BLaER1 treated with 17β-estradiol and CSF1 and Interleukin-3, amounts not matched to agents 10 nM and 100 nM (cell line): ENCODE results near the gene NFATC4.
"Not testable (repeated sequence)": the region's sequence is repeated elsewhere in the genome, so short reads cannot be mapped to it uniquely, and the experiment has no call there.

ENCODE experiments used
- H3K27ac ChIP-seq, 11 experiments: shearing (Covaris generic); formaldehyde crosslinking; 2 replicates each; pipeline ENCODE4 v1.8.1; 2022
- H3K27me3 ChIP-seq, 11 experiments: shearing (Covaris generic); formaldehyde crosslinking; 2 replicates each; pipeline ENCODE4 v1.8.1; 2022
- H3K36me3 ChIP-seq, 11 experiments: shearing (Covaris generic); formaldehyde crosslinking; 2 replicates each; pipeline ENCODE4 v1.8.1; 2022
- H3K4me1 ChIP-seq, 10 experiments: shearing (Covaris generic); formaldehyde crosslinking; 2 replicates each; pipeline ENCODE4 v1.8.1; 2022
- H3K4me2 ChIP-seq, 11 experiments: shearing (Covaris generic); formaldehyde crosslinking; 2 replicates each; pipeline ENCODE4 v1.8.1; 2022
- H3K4me3 ChIP-seq, 10 experiments: shearing (Covaris generic); formaldehyde crosslinking; 2 replicates each; pipeline ENCODE4 v1.8.1; 2022
- H3K9ac ChIP-seq, 11 experiments: shearing (Covaris generic); formaldehyde crosslinking; 2 replicates each; pipeline ENCODE4 v1.8.1; 2022
- H3K9me3 ChIP-seq, 11 experiments: shearing (Covaris generic); formaldehyde crosslinking; replicated peaks in 1 of 11; 2 replicates each; pipeline ENCODE4 v1.8.1; 2022
- H4K20me1 ChIP-seq, 11 experiments: shearing (Covaris generic); formaldehyde crosslinking; 2 replicates each; pipeline ENCODE4 v1.8.1; 2022
- Cebpa-rat ChIP-seq, 11 experiments: shearing (Covaris generic); IDR thresholded peaks; 2 replicates each; pipeline ENCODE4 v1.8.1; 2022

The NFATC4 gene

GRCh38 chr14:24367514-24368211, at the start of gene NFATC4:
NFATC4 (plus strand) TSS chr14:24368184; CDS start chr14:24368341, 157 bp downstream.
- Histone ChIP-seq H3K4me2 (peak within 1 kb of the TSS; percentile 84 to 99 (median 94)), H3K4me3 (peak within 1 kb of the TSS; percentile 55 to 94 (median 78)), H3K27ac (peak within 1 kb of the TSS; percentile 62 to 96 (median 87); a peak in 21 of 22 replicates), H4K20me1 (peaks cover 0 to 4% (median 0%) of the 10 kb centered on the region in 11 experiments; a peak in 1 of 22 replicates), H3K27me3 (no peaks in the 10 kb centered on the region), H3K9ac (peak within 1 kb of the TSS; percentile 77 to 94 (median 84)), H3K9me3 (no peaks in the 10 kb centered on the region), H3K36me3 (peaks cover 0 to 25% (median 14%) of the 10 kb centered on the region in 11 experiments; a peak in 17 of 22 replicates), H3K4me1 (peaks cover 26 to 56% (median 40%) of the 10 kb centered on the region in 10 experiments)
- no peak for TF ChIP-seq Cebpa-rat (IDR thresholded peaks at IDR 0.05)

GRCh38 chr14:24321212-24321975, 46.6 kb upstream of the NFATC4 start:
- Histone ChIP-seq H3K4me3 (no peak overlapping the region), H3K36me3 (peaks cover under 1 to 18% (median 4%) of the 10 kb centered on the region in 11 experiments; a peak in 16 of 22 replicates), H3K9ac (no peak overlapping the region), H3K9me3 (no peaks in the 10 kb centered on the region), H3K4me1 (peaks cover 22 to 75% (median 57%) of the 10 kb centered on the region in 10 experiments), H4K20me1 (no peaks in the 10 kb centered on the region), H3K27me3 (no peaks in the 10 kb centered on the region), H3K4me2 (peak overlapping the region in 2 of 11 experiments; percentile 46 to 50; a peak in 1 of 22 replicates), H3K27ac (no peak overlapping the region)
- TF ChIP-seq Cebpa-rat (IDR thresholded peaks at IDR 0.05), result no peak

GRCh38 chr14:24322672-24323071, 45.3 kb upstream of the NFATC4 start:
- Histone ChIP-seq H3K27ac (no peak overlapping the region), H3K27me3 (no peaks in the 10 kb centered on the region), H3K4me2 (peak overlapping the region; percentile 10 to 50 (median 26); a peak in 15 of 22 replicates), H3K4me3 (no peak overlapping the region), H4K20me1 (no peaks in the 10 kb centered on the region), H3K36me3 (peaks cover 0 to 7% (median 0%) of the 10 kb centered on the region in 11 experiments; a peak in 1 of 22 replicates), H3K4me1 (peaks cover 35 to 75% (median 57%) of the 10 kb centered on the region in 10 experiments), H3K9me3 (no peaks in the 10 kb centered on the region), H3K9ac (no peak overlapping the region)
- no peak for TF ChIP-seq Cebpa-rat (IDR thresholded peaks at IDR 0.05)

DNA sequence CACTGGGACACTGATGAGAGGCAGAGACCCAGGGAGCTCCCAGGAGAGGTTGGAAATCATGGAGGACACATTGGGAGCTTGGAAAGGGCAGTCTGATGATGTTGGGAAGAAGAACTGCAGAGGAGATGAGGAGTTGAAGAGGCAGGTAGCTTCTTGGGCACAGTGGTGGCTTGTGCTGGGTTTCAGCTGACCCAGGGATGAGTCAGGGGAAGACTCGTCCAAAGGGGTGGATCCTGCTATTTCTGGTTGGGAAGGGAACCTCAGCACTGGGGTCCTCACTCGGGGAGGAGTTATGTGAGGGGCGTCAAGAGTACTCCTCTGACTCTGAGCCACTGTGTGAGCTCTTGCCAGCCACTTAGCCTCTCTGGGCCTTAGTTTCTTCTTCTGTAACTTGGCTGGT, 44.6 kb upstream of the NFATC4 start:
- Histone ChIP-seq H3K4me1 (peaks cover 38 to 72% (median 56%) of the 10 kb centered on the region in 10 experiments), H3K4me3 (no peak overlapping the region), H3K36me3 (0 out of 22 replicates have a peak, but pooled peaks cover 0 to under 1% (median 0%) of the 10 kb centered on the region in 11 experiments), H3K9ac (no peak overlapping the region), H4K20me1 (no peaks in the 10 kb centered on the region), H3K4me2 (peak overlapping the region in 9 of 11 experiments; percentile 10 to 50 (median 26); a peak in 10 of 22 replicates), H3K9me3 (no peaks in the 10 kb centered on the region), H3K27ac (no peak overlapping the region), H3K27me3 (no peaks in the 10 kb centered on the region)
- no peak for TF ChIP-seq Cebpa-rat (IDR thresholded peaks at IDR 0.05)

GRCh38 chr14:24324024-24324423, 44.0 kb upstream of the NFATC4 start:
- H3K4me2 ChIP-seq, result peak overlapping the region in 3 of 11 experiments; percentile 80 to 91 (median 84); a peak in 1 of 22 replicates
- no peaks in the 10 kb centered on the region for H4K20me1 ChIP-seq
- H3K4me1 ChIP-seq, result peaks cover 45 to 72% (median 57%) of the 10 kb centered on the region in 10 experiments
- no peak for TF ChIP-seq Cebpa-rat (IDR thresholded peaks at IDR 0.05)
- no peak overlapping the region for H3K4me3 ChIP-seq
- no peaks in the 10 kb centered on the region for H3K27me3 ChIP-seq
- H3K9me3 ChIP-seq, result no peaks in the 10 kb centered on the region
- no peak overlapping the region for H3K27ac ChIP-seq
- no peak overlapping the region for H3K9ac ChIP-seq
- H3K36me3 ChIP-seq, result no peaks in the 10 kb centered on the region

DNA sequence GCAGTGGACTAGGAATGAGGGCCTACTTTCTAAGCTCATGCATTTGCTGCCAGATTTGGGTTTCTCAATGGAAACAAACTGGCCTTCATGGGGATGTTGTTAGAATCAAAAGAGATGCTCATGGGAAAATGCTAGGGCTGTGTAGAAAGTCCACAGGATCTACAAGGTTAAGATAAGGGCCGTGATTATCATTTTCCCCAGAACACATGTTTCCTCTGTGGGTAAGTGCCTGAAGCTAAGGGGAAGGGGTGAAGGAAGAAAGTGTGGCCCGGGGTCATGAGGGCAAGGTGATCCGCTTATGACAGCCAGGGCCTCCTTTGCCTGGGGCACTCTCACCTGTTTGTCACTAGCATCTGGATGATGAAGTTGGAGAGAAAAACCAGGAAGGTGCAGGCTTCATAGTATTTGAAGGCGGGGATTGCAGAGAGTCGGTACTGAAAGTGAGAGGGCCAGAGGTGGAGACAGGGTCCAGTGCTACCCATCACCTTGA, 42.9 kb upstream of the NFATC4 start:
- peak overlapping the region in 1 of 11 experiments; percentile 43; a peak in 1 of 22 replicates for H3K27ac ChIP-seq
- no peak overlapping the region for H3K9ac ChIP-seq
- H4K20me1 ChIP-seq, result no peaks in the 10 kb centered on the region
- TF ChIP-seq Cebpa-rat (IDR thresholded peaks at IDR 0.05), result no peak
- no peaks in the 10 kb centered on the region for H3K9me3 ChIP-seq
- H3K36me3 ChIP-seq, result no peaks in the 10 kb centered on the region
- H3K4me2 ChIP-seq, result peak overlapping the region; percentile 69 to 94 (median 91); a peak in 19 of 22 replicates
- peaks cover 54 to 81% (median 67%) of the 10 kb centered on the region in 10 experiments for H3K4me1 ChIP-seq
- no peak overlapping the region for H3K4me3 ChIP-seq
- no peaks in the 10 kb centered on the region for H3K27me3 ChIP-seq

DNA sequence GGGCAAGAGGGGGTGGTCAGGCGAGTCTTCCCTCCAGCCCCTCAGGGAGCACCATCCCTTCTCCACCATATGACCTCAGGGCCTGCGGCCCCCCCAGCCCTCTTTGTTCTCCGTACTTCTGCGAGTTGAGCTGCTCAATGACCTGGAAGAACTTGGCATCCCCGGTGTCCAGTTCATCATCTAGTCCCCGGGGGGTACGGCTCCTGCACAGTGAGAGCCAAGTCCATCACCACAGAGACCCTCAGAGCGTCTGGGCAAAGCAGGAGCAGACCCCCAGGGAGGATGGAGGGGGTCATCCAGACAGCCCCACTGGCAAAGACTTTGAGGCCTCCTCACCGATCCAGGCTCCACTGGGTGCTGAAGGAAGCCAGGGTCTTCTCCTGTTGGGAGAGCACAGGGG, 42.0 kb upstream of the NFATC4 start:
- H3K4me1 ChIP-seq, result peaks cover 54 to 89% (median 69%) of the 10 kb centered on the region in 10 experiments
- TF ChIP-seq Cebpa-rat (IDR thresholded peaks at IDR 0.05), result no peak
- H3K27ac ChIP-seq, result peak overlapping the region in 6 of 11 experiments; percentile 26 to 43 (median 32); a peak in 8 of 22 replicates
- H4K20me1 ChIP-seq, result no peaks in the 10 kb centered on the region
- peaks cover 0 to 2% (median 0%) of the 10 kb centered on the region in 11 experiments; a peak in 3 of 22 replicates for H3K27me3 ChIP-seq
- peak overlapping the region; percentile 69 to 94 (median 91) for H3K4me2 ChIP-seq
- no peak overlapping the region for H3K4me3 ChIP-seq
- H3K36me3 ChIP-seq, result no peaks in the 10 kb centered on the region
- H3K9ac ChIP-seq, result peak overlapping the region in 1 of 11 experiments; percentile 21; a peak in 2 of 22 replicates
- H3K9me3 ChIP-seq, result no peaks in the 10 kb centered on the region

DNA sequence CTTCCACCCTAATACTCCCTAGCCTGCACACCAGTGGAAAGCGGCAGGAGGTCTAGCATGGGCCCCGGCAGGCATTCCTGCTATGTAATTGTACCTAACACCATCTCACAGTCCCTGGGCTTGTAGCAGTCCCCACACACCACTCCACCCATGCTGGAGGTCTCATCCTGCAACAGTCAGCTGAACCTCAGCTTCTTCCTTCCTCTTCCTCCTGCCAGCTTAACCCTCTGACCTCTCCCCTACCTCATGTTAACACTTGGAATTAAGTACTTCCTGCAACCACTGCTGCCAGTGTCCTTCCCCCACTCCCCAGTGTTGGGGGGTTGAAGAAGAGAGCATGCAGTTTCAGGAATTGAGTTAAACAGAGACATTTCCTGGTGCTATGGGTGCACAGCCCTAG, 40.7 kb upstream of the NFATC4 start:
- Histone ChIP-seq H3K4me3 (peak overlapping the region in 5 of 10 experiments; percentile 3 to 38 (median 24); a peak in 5 of 20 replicates), H3K9ac (peak overlapping the region in 9 of 11 experiments; percentile 2 to 60 (median 27); a peak in 13 of 22 replicates), H3K9me3 (no peaks in the 10 kb centered on the region), H3K4me1 (peaks cover 66 to 94% (median 80%) of the 10 kb centered on the region in 10 experiments), H3K27ac (peak overlapping the region in 10 of 11 experiments; percentile 15 to 74 (median 58); a peak in 19 of 22 replicates), H4K20me1 (peaks cover 0 to under 1% (median 0%) of the 10 kb centered on the region in 11 experiments; a peak in 2 of 22 replicates), H3K27me3 (peaks cover 1 to 15% (median 7%) of the 10 kb centered on the region in 11 experiments), H3K4me2 (peak overlapping the region; percentile 69 to 94 (median 91)), H3K36me3 (no peaks in the 10 kb centered on the region)
- TF ChIP-seq Cebpa-rat (IDR thresholded peaks at IDR 0.05), result no peak

- Histone ChIP-seq H3K4me1 (peaks cover 67 to 94% (median 80%) of the 10 kb centered on the region in 10 experiments), H3K27ac (peak overlapping the region in 9 of 11 experiments; percentile 38 to 74 (median 58); a peak in 15 of 22 replicates), H3K4me2 (peak overlapping the region; percentile 69 to 94 (median 91); a peak in 21 of 22 replicates), H3K9ac (peak overlapping the region in 3 of 11 experiments; percentile 27 to 60 (median 27); a peak in 3 of 22 replicates), H3K27me3 (peaks cover 7 to 21% (median 13%) of the 10 kb centered on the region in 11 experiments)
- not testable (repeated sequence) for H3K4me3 ChIP-seq, H3K9me3 ChIP-seq, H3K36me3 ChIP-seq, H4K20me1 ChIP-seq
These were observed 40.1 kb upstream of the NFATC4 start for GRCh38 chr14:24327914-24328313.
